Trophoblast cell (in vitro differentiated cells and primary cell): Measurements from ENCODE around the gene BZW2.

Experiments used
- DNase-seq, 2 donors: peaks; one replicate each; pipeline ENCODE4 v3.0.0-alpha.2; 2016
- H2AFZ ChIP-seq: 2 replicates; pipeline ENCODE4 v1.6.1; 2013; ENCODE audit warnings: low read length, moderate library complexity, mild to moderate bottlenecking; ENCODE audit not compliant: insufficient read depth, poor library complexity
- H2AK5ac ChIP-seq: 2 replicates; pipeline ENCODE4 v1.6.1; 2013; ENCODE audit warnings: mild to moderate bottlenecking, low read length
- H2BK120ac ChIP-seq: 2 replicates; pipeline ENCODE4 v1.6.1; 2013; ENCODE audit warnings: low read length, mild to moderate bottlenecking, moderate library complexity; ENCODE audit not compliant: insufficient read depth, poor library complexity
- H2BK12ac ChIP-seq: 2 replicates; pipeline ENCODE4 v1.6.1; 2013; ENCODE audit warnings: mild to moderate bottlenecking, low read length, moderate library complexity
- H2BK5ac ChIP-seq: 2 replicates; pipeline ENCODE4 v1.6.1; 2013; ENCODE audit warnings: low read length, low read depth, moderate library complexity, mild to moderate bottlenecking; ENCODE audit not compliant: poor library complexity
- H3K14ac ChIP-seq: 2 replicates; pipeline ENCODE4 v1.6.1; 2013; ENCODE audit warnings: mild to moderate bottlenecking, low read length
- H3K18ac ChIP-seq: 2 replicates; pipeline ENCODE4 v1.6.1; 2013; ENCODE audit warnings: mild to moderate bottlenecking, low read length
- H3K23ac ChIP-seq: 2 replicates; pipeline ENCODE4 v1.6.1; 2013; ENCODE audit warnings: low read length
- H3K27ac ChIP-seq: 2 replicates; pipeline ENCODE4 v1.5.1; 2013; ENCODE audit warnings: low read depth, mild to moderate bottlenecking, inconsistent platforms, low read length, moderate library complexity
- H3K27me3 ChIP-seq: 2 replicates; pipeline ENCODE4 v1.6.1; 2013; ENCODE audit warnings: inconsistent platforms, mild to moderate bottlenecking, low read length, moderate library complexity; ENCODE audit not compliant: insufficient read depth
- H3K36me3 ChIP-seq, 2 experiments: 1 replicate in 1 of 2; 2 replicates in 1 of 2; pipeline ENCODE4 v1.6.1; 2013; ENCODE audit warnings: low read length in 2 of 2, mild to moderate bottlenecking in 2 of 2, moderate library complexity in 1 of 2; ENCODE audit not compliant: insufficient read depth in 2 of 2, control insufficient read depth in 1 of 2
- H3K4ac ChIP-seq: 2 replicates; pipeline ENCODE4 v1.6.1; 2013; ENCODE audit warnings: low read depth, mild to moderate bottlenecking, low read length, moderate library complexity
- H3K4me1 ChIP-seq, 2 experiments: 1 replicate in 1 of 2; 2 replicates in 1 of 2; pipeline ENCODE4 v1.6.1; 2013; ENCODE audit warnings: low read length in 2 of 2, mild to moderate bottlenecking in 2 of 2, moderate library complexity in 1 of 2; ENCODE audit not compliant: insufficient read depth in 2 of 2, control insufficient read depth in 1 of 2
- H3K4me2 ChIP-seq: 2 replicates; pipeline ENCODE4 v1.6.1; 2013; ENCODE audit warnings: inconsistent platforms, mild to moderate bottlenecking, low read length, moderate library complexity
- H3K4me3 ChIP-seq: 2 replicates; pipeline ENCODE4 v1.5.1; 2013; ENCODE audit warnings: mild to moderate bottlenecking, low read depth, low read length, inconsistent platforms
- H3K79me1 ChIP-seq: one replicate; pipeline ENCODE4 v1.6.1; 2013; ENCODE audit warnings: low read length
- H3K79me2 ChIP-seq: 2 replicates; pipeline ENCODE4 v1.6.1; 2013; ENCODE audit warnings: low read length, mild to moderate bottlenecking; ENCODE audit not compliant: control insufficient read depth, insufficient read depth, poor library complexity
- H3K9ac ChIP-seq: 2 replicates; pipeline ENCODE4 v1.6.1; 2013; ENCODE audit warnings: mild to moderate bottlenecking, low read length
- H3K9me3 ChIP-seq: 2 replicates; pipeline ENCODE4 v1.6.1; 2013; ENCODE audit warnings: low read depth, mild to moderate bottlenecking, control low read depth, inconsistent platforms, low read length; ENCODE audit not compliant: insufficient read depth
- H4K12ac ChIP-seq: 2 replicates; pipeline ENCODE4 v1.6.1; 2013; ENCODE audit warnings: low read depth, mild to moderate bottlenecking, low read length, moderate library complexity
- H4K8ac ChIP-seq: 2 replicates; pipeline ENCODE4 v1.6.1; 2013; ENCODE audit warnings: low read depth, mild to moderate bottlenecking, low read length, moderate library complexity
- H4K91ac ChIP-seq: one replicate; pipeline ENCODE4 v1.6.1; 2013; ENCODE audit warnings: low read depth, mild to moderate bottlenecking, low read length, moderate library complexity
- WGBS: extraction: QIAGEN DNeasy Blood & Tissue Kit; methylation state at CpG from one replicate; pipeline ENCODE4 v1.1.7; 2013; ENCODE audit warnings: missing lambda C conversion rate; ENCODE audit not compliant: insufficient read length, insufficient coverage; ENCODE audit errors: extremely low coverage; 5-methylcytosine and 5-hydroxymethylcytosine counted together

The BZW2 gene

GRCh38 chr7:16644636-16645592 lies 1.1 kb upstream of the BZW2 start:
- Histone ChIP-seq H3K9me3 (peaks cover 1% of the 10 kb centered on the region), H3K4me2 (peak overlapping the region; percentile 91), H4K8ac (peak overlapping the region; percentile 59), H4K91ac (peak overlapping the region; percentile 44), H3K4ac (peak overlapping the region; percentile 53), H3K79me1 (peaks cover 18% of the 10 kb centered on the region), H2BK5ac (peak overlapping the region; percentile 70), H3K9ac (peak overlapping the region; percentile 80), H2BK12ac (peak overlapping the region; percentile 41), H3K27me3 (no peaks in the 10 kb centered on the region), H3K4me3 (peak overlapping the region; percentile 86), H2AK5ac (no peak overlapping the region), H4K12ac (peak overlapping the region; percentile 63), H3K4me1 (peaks cover 2 to 10% of the 10 kb centered on the region in 2 experiments), H3K14ac (peak overlapping the region; percentile 8), H3K79me2 (peaks cover 21% of the 10 kb centered on the region), H3K18ac (peak overlapping the region; percentile 44), H3K36me3 (no peaks in the 10 kb centered on the region), H3K27ac (peak overlapping the region; percentile 89), H3K23ac (no peak overlapping the region), H2AFZ (peak overlapping the region; percentile 89), H2BK120ac (peak overlapping the region; percentile 84)
- WGBS, result no CpG with 5 or more reads among the region's 57 CpGs
- DNase-seq, result no peak

GRCh38 chr7:16646472-16647072 lies 591 bp downstream of the BZW2 start:
- H3K79me2 ChIP-seq, result peaks cover 21% of the 10 kb centered on the region
- H2AK5ac ChIP-seq, result no peak overlapping the region
- H2AFZ ChIP-seq, result peak overlapping the region; percentile 61
- H3K27me3 ChIP-seq, result no peaks in the 10 kb centered on the region
- H2BK5ac ChIP-seq, result peak overlapping the region; percentile 93
- H3K9me3 ChIP-seq, result peaks cover 1% of the 10 kb centered on the region
- peaks cover 2 to 10% of the 10 kb centered on the region in 2 experiments for H3K4me1 ChIP-seq
- H3K9ac ChIP-seq, result peak overlapping the region; percentile 90
- H3K4me3 ChIP-seq, result peak overlapping the region; percentile 100
- no peak overlapping the region for H3K23ac ChIP-seq
- H3K36me3 ChIP-seq, result no peaks in the 10 kb centered on the region
- H3K79me1 ChIP-seq, result peaks cover 18% of the 10 kb centered on the region
- H3K14ac ChIP-seq, result peak overlapping the region; percentile 100
- H3K27ac ChIP-seq, result no peak overlapping the region
- DNase-seq, result peak in 1 of 2 donors; percentile 43
- peak overlapping the region; percentile 73 for H3K4me2 ChIP-seq
- no peak overlapping the region for H2BK120ac ChIP-seq
- H3K4ac ChIP-seq, result peak overlapping the region; percentile 93
- peak overlapping the region; percentile 78 for H4K8ac ChIP-seq
- H2BK12ac ChIP-seq, result no peak overlapping the region
- WGBS, result no CpG with 5 or more reads among the region's 29 CpGs
- peak overlapping the region; percentile 86 for H4K91ac ChIP-seq
- H4K12ac ChIP-seq, result no peak overlapping the region
- peak overlapping the region; percentile 100 for H3K18ac ChIP-seq

- H3K18ac ChIP-seq, result no peak overlapping the region
- H2AK5ac ChIP-seq, result no peak overlapping the region
- H2AFZ ChIP-seq, result no peak overlapping the region
- H3K79me2 ChIP-seq, result peaks cover 21% of the 10 kb centered on the region
- DNase-seq, result no peak
- H3K79me1 ChIP-seq, result peaks cover 18% of the 10 kb centered on the region
- peaks cover 1% of the 10 kb centered on the region for H3K9me3 ChIP-seq
- WGBS, result no CpG with 5 or more reads among the region's 2 CpGs
- H3K4me2 ChIP-seq, result peak overlapping the region; percentile 56
- H3K4me1 ChIP-seq, result peaks cover 2 to 10% of the 10 kb centered on the region in 2 experiments
- no peak overlapping the region for H2BK120ac ChIP-seq
- no peak overlapping the region for H2BK5ac ChIP-seq
- H4K12ac ChIP-seq, result no peak overlapping the region
- H3K27me3 ChIP-seq, result no peaks in the 10 kb centered on the region
- no peak overlapping the region for H3K4me3 ChIP-seq
- H3K9ac ChIP-seq, result no peak overlapping the region
- H3K14ac ChIP-seq, result no peak overlapping the region
- H2BK12ac ChIP-seq, result no peak overlapping the region
- peak overlapping the region; percentile 99 for H3K4ac ChIP-seq
- no peak overlapping the region for H3K27ac ChIP-seq
- no peak overlapping the region for H3K23ac ChIP-seq
- H3K36me3 ChIP-seq, result no peaks in the 10 kb centered on the region
- H4K91ac ChIP-seq, result no peak overlapping the region
- no peak overlapping the region for H4K8ac ChIP-seq
These were observed 1.5 kb downstream of the BZW2 start for GRCh38 chr7:16647435-16647960.

GRCh38 chr7:16648551-16648950 lies 2.6 kb downstream of the BZW2 start:
- no peak overlapping the region for H4K8ac ChIP-seq
- H3K4me3 ChIP-seq, result no peak overlapping the region
- H3K9ac ChIP-seq, result no peak overlapping the region
- no peak overlapping the region for H3K27ac ChIP-seq
- H4K91ac ChIP-seq, result no peak overlapping the region
- H3K4ac ChIP-seq, result peak overlapping the region; percentile 53
- no peak overlapping the region for H3K18ac ChIP-seq
- no peak overlapping the region for H2BK120ac ChIP-seq
- peaks cover 1% of the 10 kb centered on the region for H3K9me3 ChIP-seq
- H2BK12ac ChIP-seq, result no peak overlapping the region
- no peak overlapping the region for H2AFZ ChIP-seq
- no peak overlapping the region for H3K23ac ChIP-seq
- H3K4me1 ChIP-seq, result peaks cover 2 to 8% of the 10 kb centered on the region in 2 experiments
- H3K79me1 ChIP-seq, result peaks cover 18% of the 10 kb centered on the region
- H4K12ac ChIP-seq, result no peak overlapping the region
- DNase-seq, result peak in 1 of 2 donors; percentile 42
- peak overlapping the region; percentile 27 for H3K4me2 ChIP-seq
- no peak overlapping the region for H2AK5ac ChIP-seq
- no peak overlapping the region for H2BK5ac ChIP-seq
- no CpG with 5 or more reads among the region's 1 CpG for WGBS
- H3K27me3 ChIP-seq, result no peaks in the 10 kb centered on the region
- no peak overlapping the region for H3K14ac ChIP-seq
- H3K79me2 ChIP-seq, result peaks cover 24% of the 10 kb centered on the region
- H3K36me3 ChIP-seq, result peaks cover 0 to 2% of the 10 kb centered on the region in 2 experiments
